Measurements from ENCODE around the gene PIGS.

The PIGS gene

DNA sequence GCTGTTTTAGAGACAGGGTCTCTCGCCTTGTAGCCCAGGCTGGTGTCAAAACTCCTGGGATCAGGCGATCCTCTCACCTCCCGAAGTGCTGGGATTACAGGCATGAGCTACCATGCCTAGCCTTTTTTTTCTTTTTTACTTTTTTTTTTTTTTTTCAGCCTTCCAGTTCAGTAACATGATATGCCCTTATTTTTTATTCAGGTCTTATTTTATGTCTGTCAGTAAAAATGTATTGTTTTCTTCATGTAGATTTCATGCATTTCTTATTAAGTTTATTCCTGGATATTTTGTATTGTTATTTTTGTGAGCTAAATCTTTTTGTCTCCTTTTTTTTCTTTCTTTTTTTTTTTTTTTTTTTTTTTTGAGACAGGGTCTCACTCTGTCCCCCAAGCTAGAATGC lies 67.9 kb downstream of the PIGS start:
- Histone ChIP-seq H3K9me3 (no peaks in the 10 kb centered on the region), H3K4me3 (no peak overlapping the region), H3K36me3 (no peaks in the 10 kb centered on the region), H3K4me1 (peaks cover 0 to 4% (median 0%) of the 10 kb centered on the region in 4 donors), H3K27ac (no peak overlapping the region), H3K27me3 (peaks cover 0 to 45% of the 10 kb centered on the region in 2 donors)
- intact Hi-C loops (cut with DNase I; ENCODE audit: low total_unique reads): no loop called here
- DNase-seq: no peak
- TF ChIP-seq, protein P1, sequence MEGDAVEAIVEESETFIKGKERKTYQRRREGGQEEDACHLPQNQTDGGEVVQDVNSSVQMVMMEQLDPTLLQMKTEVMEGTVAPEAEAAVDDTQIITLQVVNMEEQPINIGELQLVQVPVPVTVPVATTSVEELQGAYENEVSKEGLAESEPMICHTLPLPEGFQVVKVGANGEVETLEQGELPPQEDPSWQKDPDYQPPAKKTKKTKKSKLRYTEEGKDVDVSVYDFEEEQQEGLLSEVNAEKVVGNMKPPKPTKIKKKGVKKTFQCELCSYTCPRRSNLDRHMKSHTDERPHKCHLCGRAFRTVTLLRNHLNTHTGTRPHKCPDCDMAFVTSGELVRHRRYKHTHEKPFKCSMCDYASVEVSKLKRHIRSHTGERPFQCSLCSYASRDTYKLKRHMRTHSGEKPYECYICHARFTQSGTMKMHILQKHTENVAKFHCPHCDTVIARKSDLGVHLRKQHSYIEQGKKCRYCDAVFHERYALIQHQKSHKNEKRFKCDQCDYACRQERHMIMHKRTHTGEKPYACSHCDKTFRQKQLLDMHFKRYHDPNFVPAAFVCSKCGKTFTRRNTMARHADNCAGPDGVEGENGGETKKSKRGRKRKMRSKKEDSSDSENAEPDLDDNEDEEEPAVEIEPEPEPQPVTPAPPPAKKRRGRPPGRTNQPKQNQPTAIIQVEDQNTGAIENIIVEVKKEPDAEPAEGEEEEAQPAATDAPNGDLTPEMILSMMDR (IDR thresholded peaks at IDR 0.05): no peak

All from tibial artery (tissue), 4 donors.